GM23248 (cell line): Measurements from ENCODE around the gene HCAR2.
"Not testable (repeated sequence)": the region's sequence is repeated elsewhere in the genome, so short reads cannot be mapped to it uniquely, and the experiment has no call there.

ENCODE experiments used
- EZH2 ChIP-seq: fragments of 200-600 bp; sonication (generic); IDR thresholded peaks from 2 replicates; pipeline ENCODE4 v1.6.1; 2018; ENCODE audit warnings: antibody characterized with exemption, mild to moderate bottlenecking; ENCODE audit not compliant: insufficient read depth, poor library complexity, severe bottlenecking
- EZH2phosphoT487 ChIP-seq: fragments of 200-600 bp; sonication (generic); IDR thresholded peaks from 2 replicates; pipeline ENCODE4 v1.6.1; 2018; ENCODE audit warnings: antibody characterized with exemption, moderate library complexity, mild to moderate bottlenecking, low read depth; ENCODE audit not compliant: insufficient read depth

DNA sequence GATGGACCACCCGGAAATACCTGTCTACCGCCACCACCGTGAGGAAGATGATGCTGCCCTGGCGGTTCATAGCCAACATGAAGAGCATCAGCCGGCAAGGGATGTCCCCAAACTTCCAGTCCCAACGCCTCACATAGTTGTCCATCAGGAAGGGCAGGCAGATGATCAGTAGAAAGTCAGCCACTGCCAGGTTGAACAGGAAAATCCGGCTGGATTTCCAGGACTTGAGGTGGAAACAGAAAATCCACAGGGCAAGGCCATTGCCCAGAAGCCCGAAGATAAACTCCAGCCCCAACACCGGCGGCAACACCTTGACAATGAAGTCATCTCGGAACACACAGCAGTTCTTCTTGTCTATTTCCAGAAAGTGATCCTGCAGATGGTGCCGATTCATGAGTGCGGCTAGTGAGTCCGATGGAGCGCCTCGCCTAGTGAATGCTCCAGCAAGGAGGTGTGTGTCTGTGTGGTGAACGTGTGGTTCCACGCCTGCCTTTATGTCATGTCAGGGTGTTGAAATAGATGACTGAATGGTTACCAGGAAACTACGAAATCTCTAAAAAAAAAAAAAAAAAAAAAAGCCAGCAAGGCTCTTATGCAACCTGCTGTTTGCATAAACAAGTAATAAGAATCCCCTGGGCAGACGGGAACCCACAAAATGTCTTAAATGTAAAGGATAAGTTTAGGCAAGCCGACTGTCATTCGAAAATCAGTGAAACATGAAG is at the start of gene HCAR2:
- TF ChIP-seq EZH2, EZH2phosphoT487: not testable (repeated sequence)
